Right atrium auricular region (tissue), 2 donors: ENCODE results near the gene EIF4E3. TPM values are rescaled to one million over a fixed set of nuclear protein-coding genes. Genes with fewer than 3 reads are reported as not detected.

Experiments
- DNase-seq: peaks from one replicate; pipeline ENCODE4 v3.0.0-alpha.2; 2019; ENCODE audit warnings: low spot score
- H3K27ac ChIP-seq, 2 donors: fragments of 200-600 bp; sonication (generic); 1 replicate in 1 of 2; 2 replicates in 1 of 2; pipeline ENCODE4 v1.5.1; 2016 to 2019
- H3K27me3 ChIP-seq, 2 donors: fragments of 200-600 bp; sonication (generic); one replicate each; pipeline versions ENCODE4 v1.5.1 to v1.6.0; 2017 to 2019
- H3K36me3 ChIP-seq: fragments of 200-600 bp; sonication (generic); one replicate; pipeline ENCODE4 v1.5.1; 2016
- H3K4me1 ChIP-seq, 2 donors: fragments of 200-600 bp; sonication (generic); one replicate each; pipeline versions ENCODE4 v1.5.1 to v1.6.0; 2017 to 2019
- H3K4me3 ChIP-seq, 2 donors: fragments of 200-600 bp; sonication (generic); 1 replicate in 1 of 2; 2 replicates in 1 of 2; pipeline ENCODE4 v1.5.1; 2017 to 2019; ENCODE audit warnings: mild to moderate bottlenecking in 1 of 2, moderate library complexity in 1 of 2
- H3K9me3 ChIP-seq, 2 donors: fragments of 200-600 bp; sonication (generic); one replicate each; pipeline ENCODE4 v1.5.1; 2019
- total RNA-seq, 2 donors: library from RNA; depleted of rRNA; stranded (reverse); fragments of >200 nt; gene quantifications; one replicate each; pipeline ENCODE4 v1.1.0, GENCODE V29; 2016
- TF ChIP-seq, protein P1 (sequence below), 2 donors: fragments of 200-600 bp; sonication (generic); IDR thresholded peaks; one replicate each; pipeline ENCODE4 v1.5.1; 2019; ENCODE audit warnings: antibody characterized with exemption in 2 of 2

The EIF4E3 gene
- total RNA-seq, 2 donors from 2014 or later: 18.2 to 23.3 TPM

DNA sequence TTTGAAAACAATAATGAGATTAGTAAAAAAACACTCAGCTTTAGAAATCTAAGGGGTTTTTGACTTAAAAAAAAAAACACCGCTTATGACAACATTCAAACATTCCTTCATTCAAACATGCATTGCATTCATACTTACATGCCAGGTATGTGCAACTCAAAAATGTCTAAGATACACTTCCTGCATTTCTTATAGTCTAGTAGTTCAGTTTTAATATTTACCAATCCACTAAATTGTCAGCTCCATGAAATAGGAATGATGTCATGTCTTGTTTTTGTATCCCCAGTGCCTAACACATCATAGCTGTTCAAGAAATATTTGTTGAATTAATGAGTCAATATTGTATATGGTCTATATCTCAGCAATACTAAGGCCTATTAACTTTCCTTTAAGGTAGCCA is 51.7 kb downstream of the EIF4E3 start:
- no peaks in the 10 kb centered on the region for H3K4me1 ChIP-seq
- H3K27ac ChIP-seq: no peak overlapping the region
- H3K9me3 ChIP-seq: no peaks in the 10 kb centered on the region
- no peaks in the 10 kb centered on the region for H3K27me3 ChIP-seq
- H3K4me3 ChIP-seq: no peak overlapping the region
- no peak for DNase-seq
- H3K36me3 ChIP-seq: no peaks in the 10 kb centered on the region
- TF ChIP-seq, protein P1, sequence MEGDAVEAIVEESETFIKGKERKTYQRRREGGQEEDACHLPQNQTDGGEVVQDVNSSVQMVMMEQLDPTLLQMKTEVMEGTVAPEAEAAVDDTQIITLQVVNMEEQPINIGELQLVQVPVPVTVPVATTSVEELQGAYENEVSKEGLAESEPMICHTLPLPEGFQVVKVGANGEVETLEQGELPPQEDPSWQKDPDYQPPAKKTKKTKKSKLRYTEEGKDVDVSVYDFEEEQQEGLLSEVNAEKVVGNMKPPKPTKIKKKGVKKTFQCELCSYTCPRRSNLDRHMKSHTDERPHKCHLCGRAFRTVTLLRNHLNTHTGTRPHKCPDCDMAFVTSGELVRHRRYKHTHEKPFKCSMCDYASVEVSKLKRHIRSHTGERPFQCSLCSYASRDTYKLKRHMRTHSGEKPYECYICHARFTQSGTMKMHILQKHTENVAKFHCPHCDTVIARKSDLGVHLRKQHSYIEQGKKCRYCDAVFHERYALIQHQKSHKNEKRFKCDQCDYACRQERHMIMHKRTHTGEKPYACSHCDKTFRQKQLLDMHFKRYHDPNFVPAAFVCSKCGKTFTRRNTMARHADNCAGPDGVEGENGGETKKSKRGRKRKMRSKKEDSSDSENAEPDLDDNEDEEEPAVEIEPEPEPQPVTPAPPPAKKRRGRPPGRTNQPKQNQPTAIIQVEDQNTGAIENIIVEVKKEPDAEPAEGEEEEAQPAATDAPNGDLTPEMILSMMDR (IDR thresholded peaks at IDR 0.05): no peak

DNA sequence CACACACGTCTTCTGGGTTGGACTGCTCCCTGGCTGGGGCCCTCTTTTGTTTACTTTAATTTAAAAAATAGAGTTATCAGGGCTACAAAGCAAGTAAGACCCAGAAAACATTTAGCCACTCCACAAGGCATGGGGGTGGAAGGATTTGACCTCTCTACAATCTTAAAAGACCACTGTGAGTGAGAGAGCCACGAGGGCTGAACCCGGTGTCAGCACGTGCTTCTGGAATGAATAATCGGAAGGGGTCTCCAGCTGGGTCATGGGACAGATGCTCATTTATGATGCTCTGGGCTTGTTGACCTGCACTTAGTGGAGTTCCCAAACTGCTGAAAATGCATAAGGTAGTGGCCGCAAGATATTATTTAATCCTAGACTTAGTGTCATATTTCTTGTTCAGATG is 52.4 kb downstream of the EIF4E3 start:
- TF ChIP-seq, protein P1 (IDR thresholded peaks at IDR 0.05): no peak
- peaks cover 0 to 2% of the 10 kb centered on the region in 2 donors for H3K9me3 ChIP-seq
- no peaks in the 10 kb centered on the region for H3K4me1 ChIP-seq
- no peaks in the 10 kb centered on the region for H3K36me3 ChIP-seq
- H3K27ac ChIP-seq: no peak overlapping the region
- H3K4me3 ChIP-seq: no peak overlapping the region
- DNase-seq: no peak
- H3K27me3 ChIP-seq: no peaks in the 10 kb centered on the region

DNA sequence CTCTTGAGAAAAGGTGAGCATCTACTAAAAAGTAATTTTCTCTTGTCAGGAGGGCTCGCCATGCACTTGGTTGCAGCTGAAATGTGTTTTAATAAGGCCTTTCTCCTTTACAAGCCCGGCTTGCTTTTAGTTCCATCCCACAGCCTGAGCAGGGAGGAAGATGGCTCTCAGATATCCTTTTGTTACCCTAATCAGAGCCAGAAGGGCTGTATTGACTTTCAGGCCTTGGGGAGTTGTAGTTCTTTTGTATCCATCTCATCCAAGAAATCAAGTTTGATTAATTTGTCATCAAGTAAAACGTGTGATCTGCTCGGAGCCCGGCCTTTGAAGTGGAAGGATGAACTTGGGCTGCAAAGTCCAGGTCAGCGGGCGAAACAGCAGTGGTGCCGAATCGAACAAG is 52.9 kb downstream of the EIF4E3 start:
- DNase-seq: no peak
- Histone ChIP-seq H3K36me3 (no peaks in the 10 kb centered on the region), H3K4me3 (no peak overlapping the region), H3K27me3 (no peaks in the 10 kb centered on the region), H3K27ac (no peak overlapping the region), H3K9me3 (peaks cover 0 to 4% of the 10 kb centered on the region in 2 donors), H3K4me1 (no peaks in the 10 kb centered on the region)
- TF ChIP-seq, protein P1 (IDR thresholded peaks at IDR 0.05): no peak

DNA sequence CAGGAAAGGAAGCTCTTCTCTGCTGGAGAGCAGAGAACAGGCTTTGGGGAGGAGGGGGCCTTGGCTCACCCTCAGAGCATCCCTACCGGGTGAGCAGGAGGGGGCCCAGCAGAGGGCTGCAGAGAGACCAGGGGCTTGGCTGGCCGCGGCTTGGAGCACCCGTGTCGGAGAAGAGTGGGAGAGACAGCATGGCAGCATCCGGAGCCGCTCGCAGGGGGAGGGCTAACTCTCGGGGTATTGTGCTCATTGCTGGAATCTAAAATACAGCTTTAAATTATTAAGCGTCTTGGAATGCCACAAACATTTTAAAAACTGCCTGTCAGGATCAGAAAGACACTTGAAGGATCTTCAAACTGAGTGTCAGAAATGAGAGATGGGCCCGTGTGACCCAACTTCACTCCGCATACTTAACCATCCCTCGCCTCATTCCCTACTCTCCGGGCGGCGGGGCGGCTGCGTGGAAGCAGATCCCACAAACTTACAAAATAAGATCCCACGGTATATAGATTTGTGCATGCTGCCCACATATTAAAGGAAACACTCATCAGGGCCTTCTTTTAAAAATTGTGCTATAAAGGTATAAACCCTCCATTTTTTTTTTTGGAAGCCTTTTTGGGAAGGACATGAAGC is 53.9 kb downstream of the EIF4E3 start:
- H3K4me1 ChIP-seq: no peaks in the 10 kb centered on the region
- no peak overlapping the region for H3K4me3 ChIP-seq
- H3K9me3 ChIP-seq: peaks cover 0 to 4% of the 10 kb centered on the region in 2 donors
- DNase-seq: no peak
- TF ChIP-seq, protein P1 (IDR thresholded peaks at IDR 0.05): no peak
- no peaks in the 10 kb centered on the region for H3K36me3 ChIP-seq
- no peaks in the 10 kb centered on the region for H3K27me3 ChIP-seq
- no peak overlapping the region for H3K27ac ChIP-seq

DNA sequence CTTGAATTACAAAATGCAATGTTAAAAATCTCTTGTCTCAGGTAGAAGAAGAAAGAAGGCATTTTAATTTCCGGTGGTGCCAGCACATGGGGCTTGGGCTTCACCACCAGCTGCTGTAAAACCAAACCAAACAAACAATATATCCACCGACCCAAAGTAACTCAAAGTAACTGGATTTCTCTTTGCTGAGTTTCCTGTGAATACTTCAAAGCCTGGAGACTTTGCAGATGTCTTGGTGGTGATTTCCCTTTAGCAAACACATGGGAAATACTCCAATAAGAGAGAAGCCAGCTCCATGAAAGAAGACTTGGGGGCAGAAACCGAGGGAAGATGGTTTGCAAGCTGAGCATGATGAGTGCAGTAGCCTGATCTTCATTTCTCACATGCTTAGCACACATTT is 62.6 kb downstream of the EIF4E3 start:
- Histone ChIP-seq H3K4me3 (no peak overlapping the region), H3K4me1 (peaks cover 0 to 9% of the 10 kb centered on the region in 2 donors), H3K36me3 (no peaks in the 10 kb centered on the region), H3K9me3 (no peaks in the 10 kb centered on the region), H3K27me3 (no peaks in the 10 kb centered on the region), H3K27ac (no peak overlapping the region)
- DNase-seq: no peak
- TF ChIP-seq, protein P1 (IDR thresholded peaks at IDR 0.05): no peak

DNA sequence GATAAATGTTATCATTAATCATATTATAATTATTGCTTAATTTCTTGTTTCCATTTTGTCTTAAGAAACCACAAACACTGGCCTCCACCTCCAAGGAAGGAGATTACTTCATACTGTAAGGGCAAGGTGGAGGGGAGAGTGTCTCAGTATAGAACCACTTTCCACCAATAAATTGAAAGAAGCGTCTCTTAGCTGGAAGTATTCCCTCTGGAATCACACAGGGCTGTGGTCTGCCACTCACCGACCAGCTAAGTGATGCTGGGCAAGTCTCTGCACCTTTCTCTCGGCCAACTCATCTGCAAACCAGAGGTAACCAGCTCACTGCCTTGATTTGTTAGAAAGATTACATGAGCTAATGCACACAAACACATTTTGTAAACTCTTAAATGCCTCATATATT is 63.1 kb downstream of the EIF4E3 start:
- Histone ChIP-seq H3K4me1 (peaks cover 0 to 11% of the 10 kb centered on the region in 2 donors), H3K4me3 (no peak overlapping the region), H3K27ac (no peak overlapping the region), H3K36me3 (no peaks in the 10 kb centered on the region), H3K9me3 (no peaks in the 10 kb centered on the region), H3K27me3 (no peaks in the 10 kb centered on the region)
- DNase-seq: no peak
- TF ChIP-seq, protein P1 (IDR thresholded peaks at IDR 0.05): no peak
